Measurements from ENCODE around the gene IER2. TPM values are rescaled to one million over a fixed set of nuclear protein-coding genes. Genes with fewer than 3 reads are reported as not detected.
"Not testable (repeated sequence)": the region's sequence is repeated elsewhere in the genome, so short reads cannot be mapped to it uniquely, and the experiment has no call there.

IER2 gene
- total and polyA plus RNA-seq, 2 of the 8 experiments (the other 6 are each of a cell fraction or from before 2014, with no cell fraction given), result 84.5 to 138 TPM

- H3K9ac ChIP-seq (replicated peaks in 1 of 4; ENCODE audit: extremely low read depth in 1 of 4, low read depth in 3 of 4, low read length in 3 of 4); H3K23ac ChIP-seq (ENCODE audit: insufficient read length); H2BK20ac ChIP-seq (ENCODE audit: low read length); H2BK5ac ChIP-seq (ENCODE audit: low read depth, low read length); H4K8ac ChIP-seq (ENCODE audit: extremely low read depth, insufficient read depth, low read length); H4K20me1 ChIP-seq (replicated peaks in 1 of 2; ENCODE audit: control insufficient read depth in 1 of 2, insufficient read depth in 2 of 2, low read length in 2 of 2); H3K56ac ChIP-seq (replicated peaks; ENCODE audit: insufficient read length, low read depth, low read length); H4K91ac ChIP-seq (replicated peaks; ENCODE audit: insufficient read length, low read length); H3K27me3 ChIP-seq (replicated peaks in 1 of 4; ENCODE audit: control insufficient read depth in 3 of 4, extremely low read depth in 1 of 4, insufficient read depth in 3 of 4, low read length in 3 of 4); H2BK120ac ChIP-seq (replicated peaks; ENCODE audit: low read depth, low read length); H3K18ac ChIP-seq (ENCODE audit: extremely low read depth, low read length); H3K4me2 ChIP-seq (ENCODE audit: insufficient read depth in 1 of 2, low read depth in 2 of 2, low read length in 2 of 2); H3K27ac ChIP-seq (ENCODE audit: low read depth, low read length); H3K23me2 ChIP-seq (ENCODE audit: low read depth, low read length); H2AFZ ChIP-seq (ENCODE audit: low read length); H3K9me3 ChIP-seq (ENCODE audit: insufficient read depth in 2 of 2, low read depth in 1 of 2, low read length in 1 of 2); H3K4me3 ChIP-seq (ENCODE audit: extremely low read depth in 1 of 4, insufficient read depth in 2 of 4, low read depth in 3 of 4, low read length in 4 of 4); DNase-seq (ENCODE audit: low read depth in 1 of 2, low spot score in 2 of 2); H2BK15ac ChIP-seq (ENCODE audit: low read length); FAIRE-seq; H3K79me1 ChIP-seq (ENCODE audit: low read depth, low read length); H3K36me3 ChIP-seq (ENCODE audit: control insufficient read depth in 2 of 4, insufficient read depth in 4 of 4, low read length in 3 of 4); H2AK5ac ChIP-seq (ENCODE audit: low read depth, low read length); H3K4ac ChIP-seq (replicated peaks; ENCODE audit: insufficient read length, low read depth, low read length); H2BK12ac ChIP-seq (ENCODE audit: low read depth, low read length); H3K4me1 ChIP-seq (replicated peaks in 1 of 4; ENCODE audit: control insufficient read depth in 3 of 4, insufficient read depth in 4 of 4, low read length in 3 of 4); H3K79me2 ChIP-seq (ENCODE audit: control insufficient read depth in 1 of 2, insufficient read depth in 2 of 2, low read length in 2 of 2); H3K14ac ChIP-seq (ENCODE audit: insufficient read length); H4K5ac ChIP-seq (ENCODE audit: insufficient read length, low read depth, low read length): not testable (repeated sequence)
- ChIA-PET CTCF (ENCODE audit: partially characterized antibody) (interaction anchor here (0.6 to 1.7 kb wide), 4 partner anchors 9 to 200 kb away, joined by 3 to 6 read pairs (median 4); no protein-coding TSS in a partner anchor), POLR2A (ENCODE audit: partially characterized antibody) (interaction anchor here (0.6 to 9.8 kb wide), 5 partner anchors 9 to 214 kb away, joined by 4 to 67 read pairs (median 19); no protein-coding TSS in a partner anchor)
- 98% methylated on average over 9 of the region's 10 CpGs; no CpG with 5 or more reads in 1 of the 2 experiments for WGBS, 2 experiments (ENCODE audit: extremely low coverage in 1 of 2, insufficient coverage in 1 of 2, insufficient read length in 1 of 2, insufficient replicate concordance in 2 of 2, low coverage in 1 of 2, low lambda C conversion rate in 2 of 2, missing lambda C conversion rate in 1 of 2)
These were observed 28.1 kb downstream of the IER2 start for GRCh38 chr19:13178291-13178690.

Measured in H1 (cell line).